Measurements from ENCODE around the gene WDFY3. TPM values are rescaled to one million over a fixed set of nuclear protein-coding genes. Genes with fewer than 3 reads are reported as not detected.

Gene WDFY3, protein sequence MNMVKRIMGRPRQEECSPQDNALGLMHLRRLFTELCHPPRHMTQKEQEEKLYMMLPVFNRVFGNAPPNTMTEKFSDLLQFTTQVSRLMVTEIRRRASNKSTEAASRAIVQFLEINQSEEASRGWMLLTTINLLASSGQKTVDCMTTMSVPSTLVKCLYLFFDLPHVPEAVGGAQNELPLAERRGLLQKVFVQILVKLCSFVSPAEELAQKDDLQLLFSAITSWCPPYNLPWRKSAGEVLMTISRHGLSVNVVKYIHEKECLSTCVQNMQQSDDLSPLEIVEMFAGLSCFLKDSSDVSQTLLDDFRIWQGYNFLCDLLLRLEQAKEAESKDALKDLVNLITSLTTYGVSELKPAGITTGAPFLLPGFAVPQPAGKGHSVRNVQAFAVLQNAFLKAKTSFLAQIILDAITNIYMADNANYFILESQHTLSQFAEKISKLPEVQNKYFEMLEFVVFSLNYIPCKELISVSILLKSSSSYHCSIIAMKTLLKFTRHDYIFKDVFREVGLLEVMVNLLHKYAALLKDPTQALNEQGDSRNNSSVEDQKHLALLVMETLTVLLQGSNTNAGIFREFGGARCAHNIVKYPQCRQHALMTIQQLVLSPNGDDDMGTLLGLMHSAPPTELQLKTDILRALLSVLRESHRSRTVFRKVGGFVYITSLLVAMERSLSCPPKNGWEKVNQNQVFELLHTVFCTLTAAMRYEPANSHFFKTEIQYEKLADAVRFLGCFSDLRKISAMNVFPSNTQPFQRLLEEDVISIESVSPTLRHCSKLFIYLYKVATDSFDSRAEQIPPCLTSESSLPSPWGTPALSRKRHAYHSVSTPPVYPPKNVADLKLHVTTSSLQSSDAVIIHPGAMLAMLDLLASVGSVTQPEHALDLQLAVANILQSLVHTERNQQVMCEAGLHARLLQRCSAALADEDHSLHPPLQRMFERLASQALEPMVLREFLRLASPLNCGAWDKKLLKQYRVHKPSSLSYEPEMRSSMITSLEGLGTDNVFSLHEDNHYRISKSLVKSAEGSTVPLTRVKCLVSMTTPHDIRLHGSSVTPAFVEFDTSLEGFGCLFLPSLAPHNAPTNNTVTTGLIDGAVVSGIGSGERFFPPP (N-terminal part only)
- total RNA-seq, result 70.5 and 78.6 TPM in 2 replicates

DNA sequence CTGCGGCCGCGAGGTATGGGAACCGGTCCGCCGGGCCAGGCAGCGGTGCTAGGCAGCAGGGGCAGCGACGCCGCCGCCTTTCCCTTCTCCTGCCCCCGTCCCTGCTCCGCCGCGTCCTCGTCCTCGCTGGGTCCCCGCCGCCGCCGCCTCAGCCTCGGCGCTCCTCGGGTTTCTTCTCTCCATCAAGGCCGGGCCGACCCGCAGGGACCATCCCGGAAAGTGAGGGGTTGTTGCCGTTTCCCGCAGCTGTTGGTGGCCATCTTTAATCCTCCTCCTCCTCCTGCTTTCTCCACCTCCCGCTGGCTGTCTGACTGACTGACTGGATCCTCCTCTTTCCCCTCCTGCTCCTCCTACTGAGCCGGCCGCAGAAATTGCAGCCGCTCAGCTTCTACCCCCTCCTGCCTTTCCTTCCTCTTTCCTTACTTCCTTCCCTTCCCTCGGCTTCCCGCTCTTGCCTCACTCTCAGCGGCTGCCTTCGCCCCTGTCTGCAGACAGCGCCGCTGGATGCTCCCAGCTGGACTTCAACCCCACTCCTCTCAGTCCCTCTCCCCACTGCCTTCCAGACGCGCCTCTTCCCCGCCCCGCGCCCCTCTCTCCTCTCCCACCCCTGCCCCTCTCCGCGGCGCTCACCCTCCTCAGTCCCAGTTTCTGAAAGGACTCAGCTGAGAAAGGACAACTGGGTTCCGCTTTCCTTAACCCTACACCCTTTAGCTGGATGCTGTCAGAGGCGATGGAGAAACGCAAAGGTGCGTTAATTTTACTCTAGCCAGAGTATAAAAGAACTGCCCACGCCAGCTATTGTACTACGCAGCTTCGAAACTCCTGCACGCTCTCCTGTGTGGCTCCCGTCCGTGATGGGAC lies at the start of gene WDFY3:
WDFY3 (minus strand) TSS at position 309 of the 861 bp plus-strand sequence. CDS start 106,099 bp downstream, outside the sequence.

All from regular cardiac myocyte (primary cell).